Esophagus muscularis mucosa (tissue), 4 donors: ENCODE measurements around the gene SPEG.

Experiments used
- CTCF ChIP-seq, 3 experiments: fragments of 200-600 bp in 2 of 3; fragments of 450-650 bp in 1 of 3; sonication (generic) in 2 of 3; IDR thresholded peaks; one replicate each; pipeline ENCODE4 v1.5.1; 2017 to 2019; ENCODE audit warnings: antibody characterized with exemption in 3 of 3, mild to moderate bottlenecking in 2 of 3, moderate library complexity in 1 of 3
- EP300 ChIP-seq: sonication (generic); formaldehyde crosslinking; IDR thresholded peaks from one replicate; pipeline ENCODE4 v1.6.1; 2017; ENCODE audit warnings: antibody characterized with exemption
- POLR2A ChIP-seq: fragments of 450-650 bp; IDR thresholded peaks from one replicate; pipeline ENCODE4 v1.6.1; 2017; ENCODE audit warnings: antibody characterized with exemption, moderate library complexity, mild to moderate bottlenecking, low read depth
- POLR2AphosphoS5 ChIP-seq, 2 donors: sonication (generic); formaldehyde crosslinking; IDR thresholded peaks; one replicate each; pipeline ENCODE4 v1.6.1; 2017; ENCODE audit warnings: antibody characterized with exemption in 2 of 2

DNA sequence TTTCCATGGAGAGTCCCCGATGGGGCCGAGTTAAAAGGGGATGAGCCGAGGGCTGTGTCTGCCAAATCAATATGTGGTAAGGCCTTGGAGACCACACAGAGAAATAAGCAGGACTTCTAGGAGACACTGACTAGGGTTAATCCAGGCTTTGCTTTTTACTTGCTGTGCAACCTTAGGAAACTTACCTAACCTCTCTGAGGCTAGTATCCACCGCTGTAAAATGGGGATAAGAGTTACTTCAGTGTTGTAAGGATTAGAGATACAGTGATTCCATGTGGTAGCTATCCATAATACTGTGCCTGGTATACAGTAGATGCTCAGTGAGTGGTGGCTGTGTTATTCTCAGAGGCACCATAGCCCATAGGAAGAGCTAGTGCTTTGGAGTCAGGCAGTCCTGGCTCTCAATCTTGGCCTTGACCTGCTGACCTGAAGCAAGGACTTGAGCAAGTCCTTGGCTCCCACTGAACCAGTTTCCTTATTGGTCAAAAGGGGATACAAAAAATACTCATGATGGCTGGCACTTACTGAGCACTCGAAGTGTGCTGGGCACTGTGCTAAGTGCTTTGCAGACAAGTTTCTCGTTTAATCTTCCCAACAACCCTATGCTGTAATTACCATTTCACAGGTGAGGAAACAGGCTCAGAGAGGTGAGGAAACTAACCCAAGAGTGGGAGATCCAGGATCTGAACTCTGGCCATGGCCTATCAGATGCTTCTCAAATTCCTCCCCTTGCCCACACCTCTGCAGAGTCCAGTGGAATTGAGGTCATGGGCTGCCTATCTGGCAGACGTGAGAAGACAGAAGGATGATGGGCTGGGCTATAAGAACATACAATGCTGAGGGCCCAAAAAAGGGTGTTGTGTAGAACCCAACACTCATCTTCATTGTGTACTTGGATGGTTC lies 28.4 kb upstream of the SPEG start:
- TF ChIP-seq CTCF (IDR thresholded peaks at IDR 0.05) (no peak), POLR2AphosphoS5 (IDR thresholded peaks at IDR 0.05) (no peak), POLR2A (no peak), EP300 (no peak)
